Kidney (tissue), 14 donors: ENCODE measurements around the gene HMGB2. TPM values are rescaled to one million over a fixed set of nuclear protein-coding genes. Genes with fewer than 3 reads are reported as not detected.

Experiments
- DNase-seq, 5 donors: peaks; one replicate each; pipeline ENCODE4 v3.0.0-alpha.2; 2013 to 2020
- FAIRE-seq: peaks from 2 replicates; lab custom pipeline; 2012; peaks lifted over from hg19 to GRCh38; lab: Jason Lieb, UNC
- H3K27ac ChIP-seq, 2 donors: one replicate each; pipeline ENCODE4 v1.7.0; 2013; ENCODE audit warnings: low read depth in 2 of 2, low read length in 2 of 2, inconsistent platforms in 1 of 2
- H3K27me3 ChIP-seq: one replicate; pipeline ENCODE4 v1.7.1; 2013; ENCODE audit warnings: low read length, inconsistent platforms; ENCODE audit not compliant: control insufficient read depth, insufficient read depth
- H3K36me3 ChIP-seq, 3 donors: one replicate each; pipeline versions ENCODE4 v1.7.0 to v1.7.1; 2013; ENCODE audit warnings: low read length in 3 of 3, control low read depth in 1 of 3, inconsistent platforms in 1 of 3; ENCODE audit not compliant: insufficient read depth in 3 of 3, control insufficient read depth in 2 of 3
- H3K4me1 ChIP-seq, 3 donors: one replicate each; pipeline versions ENCODE4 v1.7.0 to v1.7.1; 2013; ENCODE audit warnings: low read length in 3 of 3, inconsistent platforms in 1 of 3, low read depth in 1 of 3; ENCODE audit not compliant: control insufficient read depth in 2 of 3, insufficient read depth in 2 of 3
- H3K4me3 ChIP-seq, 3 donors: one replicate each; pipeline versions ENCODE4 v1.7.0 to v1.8.1; 2013; ENCODE audit warnings: low read length in 3 of 3, control low read depth in 1 of 3, inconsistent platforms in 1 of 3
- H3K9ac ChIP-seq, 3 donors: one replicate each; pipeline versions ENCODE4 v1.7.0 to v1.7.1; 2013; ENCODE audit warnings: low read length in 3 of 3, control low read depth in 1 of 3, inconsistent platforms in 1 of 3
- H3K9me3 ChIP-seq, 3 donors: one replicate each; pipeline versions ENCODE4 v1.7.0 to v1.7.1; 2013; ENCODE audit warnings: low read length in 3 of 3, control low read depth in 1 of 3, inconsistent platforms in 1 of 3; ENCODE audit not compliant: control insufficient read depth in 2 of 3, insufficient read depth in 1 of 3
- CTCF ChIP-seq: IDR thresholded peaks from 3 replicates; pipeline ENCODE4 v1.5.1; 2012; ENCODE audit warnings: mild to moderate bottlenecking, moderate library complexity, borderline replicate concordance; ENCODE audit not compliant: insufficient read depth; ENCODE audit errors: extremely low read depth
- intact Hi-C: fragments of 100-400 bp; cut with DNase I; formaldehyde crosslinking; loops from one replicate; pipeline ENCODE4 v1.11.1; 2022
- polyA plus RNA-seq: library from polyadenylated mRNA; stranded (reverse); fragments of 350-450 nt; fragmentation: Illumina TruSeq; extraction: RNeasy Lipid Tissue Mini Kit (QIAGEN cat#74804); gene quantifications from one replicate; pipeline ENCODE4 v1.2.3, GENCODE V29; 2014; ENCODE audit warnings: low read depth, low replicate concordance; ENCODE audit not compliant: insufficient read depth
- total RNA-seq: library from RNA; stranded (reverse); fragmentation: NEBNext Ultra II Directional; extraction: Animal tissue kit (Norgen Biotek cat#: 25700); gene quantifications from one replicate; pipeline ENCODE4 v1.2.1, GENCODE V29; 2021
- donor health status: control.
- donor health status: control.
- donor health status: control.
- donor health status: control.
- donor health status: control.
- donor health status: DM: yes; HTN: yes; CAD: no.
- donor health status: Normal renal cell carcinoma (clear cell type).

Gene HMGB2
- total and polyA plus RNA-seq, 2 donors from 2014 or later, result 41.8 to 76.8 TPM

- Histone ChIP-seq H3K9ac (no peak overlapping the region), H3K27ac (no peak overlapping the region), H3K9me3 (no peaks in the 10 kb centered on the region), H3K27me3 (no peaks in the 10 kb centered on the region), H3K4me3 (no peak overlapping the region), H3K36me3 (peaks cover 0 to 3% (median 0%) of the 10 kb centered on the region in 3 donors), H3K4me1 (no peaks in the 10 kb centered on the region)
- FAIRE-seq, result no peak
- intact Hi-C loops, result no loop called here
- TF ChIP-seq CTCF, result no peak
- no peak for DNase-seq
Measured at GRCh38 chr4:173318240-173318639, 15.9 kb downstream of the HMGB2 start.

GRCh38 chr4:173317004-173317403 is 17.2 kb downstream of the HMGB2 start:
- TF ChIP-seq CTCF, result no peak
- H3K9ac ChIP-seq, result no peak overlapping the region
- DNase-seq (no peak), FAIRE-seq (no peak)
- H3K9me3 ChIP-seq, result no peaks in the 10 kb centered on the region
- no peak overlapping the region for H3K27ac ChIP-seq
- no peaks in the 10 kb centered on the region for H3K4me1 ChIP-seq
- H3K36me3 ChIP-seq, result no peaks in the 10 kb centered on the region
- H3K27me3 ChIP-seq, result no peaks in the 10 kb centered on the region
- no peak overlapping the region for H3K4me3 ChIP-seq
- intact Hi-C loops, result no loop called here

- Histone ChIP-seq H3K27ac (no peak overlapping the region), H3K27me3 (no peaks in the 10 kb centered on the region), H3K9ac (no peak overlapping the region), H3K36me3 (no peaks in the 10 kb centered on the region), H3K4me3 (no peak overlapping the region), H3K4me1 (no peaks in the 10 kb centered on the region), H3K9me3 (no peaks in the 10 kb centered on the region)
- no peak for FAIRE-seq
- intact Hi-C loops, result no loop called here
- DNase-seq, result no peak
- no peak for TF ChIP-seq CTCF
Measured at GRCh38 chr4:173316060-173316459, 18.1 kb downstream of the HMGB2 start.

GRCh38 chr4:173314715-173315114 is 19.4 kb downstream of the HMGB2 start:
- Histone ChIP-seq H3K9me3 (no peaks in the 10 kb centered on the region), H3K27ac (no peak overlapping the region), H3K36me3 (no peaks in the 10 kb centered on the region), H3K4me1 (no peaks in the 10 kb centered on the region), H3K27me3 (no peaks in the 10 kb centered on the region), H3K4me3 (no peak overlapping the region), H3K9ac (no peak overlapping the region)
- no peak for FAIRE-seq
- TF ChIP-seq CTCF, result no peak
- DNase-seq, result no peak
- intact Hi-C loops, result no loop called here
